ENCODE measurements around the gene TRPC4AP.
A peak's percentile ranks its signal among the peaks of the same experiment; 100 is the strongest.

Gene TRPC4AP

GRCh38 chr20:34970193-34970840 lies 122.3 kb downstream of the TRPC4AP start:
- no peak for DNase-seq (ENCODE audit: low read depth in 2 of 2)

GRCh38 chr20:34968042-34968775 lies 124.4 kb downstream of the TRPC4AP start:
- DNase-seq (ENCODE audit: low read depth in 2 of 2): no peak

GRCh38 chr20:34967421-34967820 lies 125.2 kb downstream of the TRPC4AP start:
- DNase-seq (ENCODE audit: low read depth in 2 of 2): no peak

- no peak for DNase-seq (ENCODE audit: low read depth in 2 of 2)
Measured at GRCh38 chr20:34965051-34965450, 127.6 kb downstream of the TRPC4AP start.

GRCh38 chr20:34964486-34964885 lies 128.1 kb downstream of the TRPC4AP start:
- no peak for DNase-seq (ENCODE audit: low read depth in 2 of 2)

- no peak for DNase-seq (ENCODE audit: low read depth in 2 of 2)
Measured at GRCh38 chr20:34956751-34957472, 135.7 kb downstream of the TRPC4AP start.

GRCh38 chr20:34956041-34956458 lies 136.6 kb downstream of the TRPC4AP start:
- no peak for DNase-seq (ENCODE audit: low read depth in 2 of 2)

GRCh38 chr20:34955231-34956040 lies 137.2 kb downstream of the TRPC4AP start, which contains the start of the genes GSS and MYH7B:
TSS of gene GSS (minus strand) at chr20:34955806. CDS start at chr20:34951852, 3,954 bp downstream.
TSS of gene MYH7B (plus strand) at chr20:34955868. CDS start at chr20:34978006, 22,138 bp downstream.
- peak; percentile 94 to 96 for DNase-seq (ENCODE audit: low read depth in 2 of 2)

- DNase-seq (ENCODE audit: low read depth in 2 of 2): no peak
Measured at GRCh38 chr20:34954904-34955230, 137.7 kb downstream of the TRPC4AP start.

GRCh38 chr20:34953960-34954359 lies 138.6 kb downstream of the TRPC4AP start:
- DNase-seq (ENCODE audit: low read depth in 2 of 2): no peak

- no peak for DNase-seq (ENCODE audit: low read depth in 2 of 2)
Measured at GRCh38 chr20:34952671-34953070, 139.9 kb downstream of the TRPC4AP start.

All from stimulated activated CD8-positive, alpha-beta memory T cell treated with anti-CD3 and anti-CD28 coated beads, Interleukin-2, amount 100 ng/mL, for 1 hour (primary cell).